MG63 (cell line): ENCODE results near the gene ZNF491. TPM values are rescaled to one million over a fixed set of nuclear protein-coding genes. Genes with fewer than 3 reads are reported as not detected.
"Not testable (repeated sequence)": the region's sequence is repeated elsewhere in the genome, so short reads cannot be mapped to it uniquely, and the experiment has no call there.

Source experiments
- DNase-seq: peaks from one replicate; pipeline ENCODE4 v3.0.0-alpha.2; 2020
- H3K27me3 ChIP-seq: fragments of 250-450 bp; sonication (Bioruptor Pico); 2 replicates; pipeline ENCODE4 v1.5.1; 2020; ENCODE audit warnings: mild to moderate bottlenecking, moderate library complexity
- H3K36me3 ChIP-seq: fragments of 250-450 bp; sonication (Bioruptor Pico); 2 replicates; pipeline ENCODE4 v1.5.1; 2020; ENCODE audit warnings: mild to moderate bottlenecking, moderate library complexity
- H3K4me3 ChIP-seq: fragments of 250-450 bp; sonication (Bioruptor Pico); 2 replicates; pipeline ENCODE4 v1.5.1; 2020; ENCODE audit warnings: mild to moderate bottlenecking, moderate library complexity
- H3K9me3 ChIP-seq: fragments of 250-450 bp; sonication (Bioruptor Pico); 2 replicates; pipeline ENCODE4 v1.5.1; 2020; ENCODE audit warnings: mild to moderate bottlenecking, moderate library complexity
- total RNA-seq: library from RNA; depleted of rRNA; stranded (reverse); fragments of >200 nt; shearing (Covaris generic); gene quantifications from 2 replicates; pipeline ENCODE4 v1.2.3, GENCODE V29; 2014; ENCODE audit warnings: low replicate concordance

The ZNF491 gene
- total RNA-seq, 1 experiment from 2014 or later = not detected

GRCh38 chr19:11783767-11784166 is 14.6 kb upstream of the ZNF491 start:
- DNase-seq = no peak
- Histone ChIP-seq H3K9me3 (peaks cover 90% of the 10 kb centered on the region), H3K36me3 (peaks cover 58% of the 10 kb centered on the region), H3K27me3 (no peaks in the 10 kb centered on the region), H3K4me3 (no peak overlapping the region)

GRCh38 chr19:11784356-11784755 is 14.0 kb upstream of the ZNF491 start:
- H3K4me3 ChIP-seq = no peak overlapping the region
- H3K27me3 ChIP-seq = no peaks in the 10 kb centered on the region
- DNase-seq = no peak
- H3K36me3 ChIP-seq = peaks cover 52% of the 10 kb centered on the region
- H3K9me3 ChIP-seq = peaks cover 90% of the 10 kb centered on the region

GRCh38 chr19:11787536-11787935 is 10.8 kb upstream of the ZNF491 start:
- Histone ChIP-seq H3K36me3 (peaks cover 20% of the 10 kb centered on the region), H3K9me3 (peaks cover 81% of the 10 kb centered on the region), H3K4me3 (no peak overlapping the region), H3K27me3 (no peaks in the 10 kb centered on the region)
- DNase-seq = no peak

- no peak for DNase-seq
- H3K9me3 ChIP-seq = peaks cover 52% of the 10 kb centered on the region
- H3K4me3 ChIP-seq = no peak overlapping the region
- no peaks in the 10 kb centered on the region for H3K36me3 ChIP-seq
- no peaks in the 10 kb centered on the region for H3K27me3 ChIP-seq
Measured at GRCh38 chr19:11792942-11793341, 5.4 kb upstream of the ZNF491 start.

- Histone ChIP-seq H3K36me3 (no peaks in the 10 kb centered on the region), H3K9me3 (peaks cover 28% of the 10 kb centered on the region), H3K27me3 (no peaks in the 10 kb centered on the region), H3K4me3 (no peak overlapping the region)
- peak; percentile 71 for DNase-seq
Measured at GRCh38 chr19:11797491-11797890, 832 bp upstream of the ZNF491 start.

GRCh38 chr19:11806354-11807098 is 8.2 kb downstream of the ZNF491 start:
- Histone ChIP-seq H3K9me3 (peaks cover 52% of the 10 kb centered on the region), H3K27me3 (no peaks in the 10 kb centered on the region), H3K4me3 (no peak overlapping the region), H3K36me3 (no peaks in the 10 kb centered on the region)
- no peak for DNase-seq

GRCh38 chr19:11807099-11807380 is 8.7 kb downstream of the ZNF491 start:
- DNase-seq = no peak
- peaks cover 51% of the 10 kb centered on the region for H3K9me3 ChIP-seq
- H3K4me3 ChIP-seq = no peak overlapping the region
- no peaks in the 10 kb centered on the region for H3K36me3 ChIP-seq
- H3K27me3 ChIP-seq = no peaks in the 10 kb centered on the region

- no peak for DNase-seq
- peak overlapping the region; percentile 91 for H3K4me3 ChIP-seq
- H3K27me3 ChIP-seq = no peaks in the 10 kb centered on the region
- H3K36me3 ChIP-seq = peaks cover 30% of the 10 kb centered on the region
- H3K9me3 ChIP-seq = peaks cover 33% of the 10 kb centered on the region
Measured at GRCh38 chr19:11813703-11814028, 15.3 kb downstream of the ZNF491 start.

GRCh38 chr19:11814029-11814699 is 15.8 kb downstream of the ZNF491 start, which contains the start of gene ZNF440:
ZNF440 (plus strand) TSS chr19:11814273; CDS start chr19:11814448, 175 bp downstream.
- H3K27me3 ChIP-seq = no peaks in the 10 kb centered on the region

GRCh38 chr19:11814700-11815035 is 16.3 kb downstream of the ZNF491 start:
- Histone ChIP-seq H3K27me3 (no peaks in the 10 kb centered on the region), H3K9me3 (peaks cover 33% of the 10 kb centered on the region), H3K4me3 (peak overlapping the region; percentile 91), H3K36me3 (peaks cover 40% of the 10 kb centered on the region)
- peak; percentile 36 for DNase-seq

More at GRCh38 chr19:11814029-11814699, 15.8 kb downstream of the ZNF491 start, which contains the start of gene ZNF440:
- Histone ChIP-seq H3K36me3 (peaks cover 35% of the 10 kb centered on the region), H3K4me3 (peak within 1 kb of the TSS; percentile 91), H3K9me3 (peaks cover 31% of the 10 kb centered on the region)
- peak; percentile 98 for DNase-seq

- Histone ChIP-seq H3K9me3 (peaks cover 57% of the 10 kb centered on the region), H3K27me3 (no peaks in the 10 kb centered on the region), H3K36me3 (peaks cover 75% of the 10 kb centered on the region), H3K4me3 (no peak overlapping the region)
- DNase-seq = peak; percentile 30
Measured at GRCh38 chr19:11821474-11822109, 23.3 kb downstream of the ZNF491 start.

GRCh38 chr19:11828957-11829876 is 30.9 kb downstream of the ZNF491 start:
- Histone ChIP-seq H3K9me3 (peaks cover 63% of the 10 kb centered on the region), H3K36me3 (peaks cover 85% of the 10 kb centered on the region)
- H3K4me3 ChIP-seq, H3K27me3 ChIP-seq, DNase-seq: not testable (repeated sequence)

GRCh38 chr19:11832253-11832912 is 34.1 kb downstream of the ZNF491 start:
- peaks cover 80% of the 10 kb centered on the region for H3K36me3 ChIP-seq
- no peak overlapping the region for H3K4me3 ChIP-seq
- H3K9me3 ChIP-seq = peaks cover 64% of the 10 kb centered on the region
- H3K27me3 ChIP-seq = no peaks in the 10 kb centered on the region
- DNase-seq = no peak

- Histone ChIP-seq H3K27me3 (no peaks in the 10 kb centered on the region), H3K9me3 (peaks cover 54% of the 10 kb centered on the region), H3K36me3 (peaks cover 69% of the 10 kb centered on the region), H3K4me3 (no peak overlapping the region)
- DNase-seq = no peak
Measured at GRCh38 chr19:11833541-11833940, 35.2 kb downstream of the ZNF491 start.

- Histone ChIP-seq H3K9me3 (peaks cover 45% of the 10 kb centered on the region), H3K36me3 (peaks cover 49% of the 10 kb centered on the region)
- DNase-seq, H3K27me3 ChIP-seq, H3K4me3 ChIP-seq: not testable (repeated sequence)
Measured at GRCh38 chr19:11835626-11836066, 37.3 kb downstream of the ZNF491 start.

- Histone ChIP-seq H3K36me3 (no peaks in the 10 kb centered on the region), H3K9me3 (peaks cover 15% of the 10 kb centered on the region), H3K4me3 (no peak overlapping the region), H3K27me3 (no peaks in the 10 kb centered on the region; the same call in 1 of the 2 replicates)
- DNase-seq = no peak
Measured at GRCh38 chr19:11843722-11844121, 45.4 kb downstream of the ZNF491 start.
